ENCODE data around the gene KHNYN.
A peak's percentile ranks its signal among the peaks of the same experiment; 100 is the strongest.

KHNYN gene

GRCh38 chr14:24435192-24435810 lies 5.5 kb downstream of the KHNYN start:
- Histone ChIP-seq H3K36me3 (ENCODE audit: control insufficient read depth in 1 of 2, insufficient read depth in 2 of 2, low read length in 2 of 2) (peaks cover 57 to 71% of the 10 kb centered on the region in 2 donors), H3K4me3 (ENCODE audit: low read depth in 1 of 2, low read length in 2 of 2) (no peak overlapping the region), H3K4me1 (ENCODE audit: control insufficient read depth in 1 of 2, insufficient read depth in 2 of 2, low read length in 2 of 2) (peaks cover 13 to 53% of the 10 kb centered on the region in 2 donors), H3K27me3 (ENCODE audit: low read depth, low read length) (no peaks in the 10 kb centered on the region), H3K27ac (ENCODE audit: low read length) (no peak overlapping the region), H3K9me3 (ENCODE audit: control insufficient read depth in 1 of 2, low read length in 2 of 2) (no peaks in the 10 kb centered on the region)

GRCh38 chr14:24435998-24436354 lies 6.2 kb downstream of the KHNYN start:
- Histone ChIP-seq H3K4me1 (ENCODE audit: control insufficient read depth in 1 of 2, insufficient read depth in 2 of 2, low read length in 2 of 2) (peaks cover 11 to 55% of the 10 kb centered on the region in 2 donors), H3K4me3 (ENCODE audit: low read depth in 1 of 2, low read length in 2 of 2) (no peak overlapping the region), H3K36me3 (ENCODE audit: control insufficient read depth in 1 of 2, insufficient read depth in 2 of 2, low read length in 2 of 2) (peaks cover 63 to 78% of the 10 kb centered on the region in 2 donors), H3K27ac (ENCODE audit: low read length) (peak overlapping the region; percentile 69), H3K27me3 (ENCODE audit: low read depth, low read length) (no peaks in the 10 kb centered on the region), H3K9me3 (ENCODE audit: control insufficient read depth in 1 of 2, low read length in 2 of 2) (no peaks in the 10 kb centered on the region)

GRCh38 chr14:24436355-24437019 lies 6.7 kb downstream of the KHNYN start:
- Histone ChIP-seq H3K36me3 (ENCODE audit: control insufficient read depth in 1 of 2, insufficient read depth in 2 of 2, low read length in 2 of 2) (peaks cover 65 to 79% of the 10 kb centered on the region in 2 donors), H3K4me1 (ENCODE audit: control insufficient read depth in 1 of 2, insufficient read depth in 2 of 2, low read length in 2 of 2) (peaks cover 10 to 55% of the 10 kb centered on the region in 2 donors), H3K4me3 (ENCODE audit: low read depth in 1 of 2, low read length in 2 of 2) (no peak overlapping the region), H3K27ac (ENCODE audit: low read length) (peak overlapping the region; percentile 69), H3K27me3 (ENCODE audit: low read depth, low read length) (no peaks in the 10 kb centered on the region), H3K9me3 (ENCODE audit: control insufficient read depth in 1 of 2, low read length in 2 of 2) (no peaks in the 10 kb centered on the region)

- H3K9me3 ChIP-seq (ENCODE audit: control insufficient read depth in 1 of 2, low read length in 2 of 2), result no peaks in the 10 kb centered on the region
These were observed 7.4 kb downstream of the KHNYN start for GRCh38 chr14:24437020-24437735.

GRCh38 chr14:24437736-24438067 lies 7.9 kb downstream of the KHNYN start:
- H3K36me3 ChIP-seq (ENCODE audit: control insufficient read depth in 1 of 2, insufficient read depth in 2 of 2, low read length in 2 of 2), result peaks cover 62 to 76% of the 10 kb centered on the region in 2 donors
- no peak overlapping the region for H3K4me3 ChIP-seq (ENCODE audit: low read depth in 1 of 2, low read length in 2 of 2)
- H3K9me3 ChIP-seq (ENCODE audit: control insufficient read depth in 1 of 2, low read length in 2 of 2), result no peaks in the 10 kb centered on the region
- H3K27me3 ChIP-seq (ENCODE audit: low read depth, low read length), result no peaks in the 10 kb centered on the region
- H3K4me1 ChIP-seq (ENCODE audit: control insufficient read depth in 1 of 2, insufficient read depth in 2 of 2, low read length in 2 of 2), result peaks cover 12 to 48% of the 10 kb centered on the region in 2 donors
- peak overlapping the region; percentile 1 for H3K27ac ChIP-seq (ENCODE audit: low read length)

More at GRCh38 chr14:24437020-24437735, 7.4 kb downstream of the KHNYN start:
- peaks cover 65 to 77% of the 10 kb centered on the region in 2 donors for H3K36me3 ChIP-seq (ENCODE audit: control insufficient read depth in 1 of 2, insufficient read depth in 2 of 2, low read length in 2 of 2)
- no peaks in the 10 kb centered on the region for H3K27me3 ChIP-seq (ENCODE audit: low read depth, low read length)
- no peak overlapping the region for H3K4me3 ChIP-seq (ENCODE audit: low read depth in 1 of 2, low read length in 2 of 2)
- peaks cover 12 to 53% of the 10 kb centered on the region in 2 donors for H3K4me1 ChIP-seq (ENCODE audit: control insufficient read depth in 1 of 2, insufficient read depth in 2 of 2, low read length in 2 of 2)
- H3K27ac ChIP-seq (ENCODE audit: low read length), result peak overlapping the region; percentile 1

GRCh38 chr14:24438223-24439097 lies 8.7 kb downstream of the KHNYN start:
- no peak overlapping the region for H3K27ac ChIP-seq (ENCODE audit: low read length)
- peaks cover 54 to 68% of the 10 kb centered on the region in 2 donors for H3K36me3 ChIP-seq (ENCODE audit: control insufficient read depth in 1 of 2, insufficient read depth in 2 of 2, low read length in 2 of 2)

GRCh38 chr14:24439257-24439656 lies 9.5 kb downstream of the KHNYN start:
- H3K4me3 ChIP-seq (ENCODE audit: low read depth in 1 of 2, low read length in 2 of 2), result no peak overlapping the region
- H3K36me3 ChIP-seq (ENCODE audit: control insufficient read depth in 1 of 2, insufficient read depth in 2 of 2, low read length in 2 of 2), result peaks cover 49 to 61% of the 10 kb centered on the region in 2 donors
- H3K9me3 ChIP-seq (ENCODE audit: control insufficient read depth in 1 of 2, low read length in 2 of 2), result no peaks in the 10 kb centered on the region
- peaks cover 8 to 50% of the 10 kb centered on the region in 2 donors for H3K4me1 ChIP-seq (ENCODE audit: control insufficient read depth in 1 of 2, insufficient read depth in 2 of 2, low read length in 2 of 2)
- H3K27ac ChIP-seq (ENCODE audit: low read length), result no peak overlapping the region
- no peaks in the 10 kb centered on the region for H3K27me3 ChIP-seq (ENCODE audit: low read depth, low read length)

More at GRCh38 chr14:24438223-24439097, 8.7 kb downstream of the KHNYN start:
- no peaks in the 10 kb centered on the region for H3K27me3 ChIP-seq (ENCODE audit: low read depth, low read length)
- H3K4me1 ChIP-seq (ENCODE audit: control insufficient read depth in 1 of 2, insufficient read depth in 2 of 2, low read length in 2 of 2), result peaks cover 8 to 48% of the 10 kb centered on the region in 2 donors
- no peaks in the 10 kb centered on the region for H3K9me3 ChIP-seq (ENCODE audit: control insufficient read depth in 1 of 2, low read length in 2 of 2)
- no peak overlapping the region for H3K4me3 ChIP-seq (ENCODE audit: low read depth in 1 of 2, low read length in 2 of 2)

GRCh38 chr14:24439830-24440605 lies 10.3 kb downstream of the KHNYN start:
- peaks cover 49 to 55% of the 10 kb centered on the region in 2 donors for H3K36me3 ChIP-seq (ENCODE audit: control insufficient read depth in 1 of 2, insufficient read depth in 2 of 2, low read length in 2 of 2)
- peaks cover 8 to 50% of the 10 kb centered on the region in 2 donors for H3K4me1 ChIP-seq (ENCODE audit: control insufficient read depth in 1 of 2, insufficient read depth in 2 of 2, low read length in 2 of 2)
- H3K27me3 ChIP-seq (ENCODE audit: low read depth, low read length), result no peaks in the 10 kb centered on the region
- H3K9me3 ChIP-seq (ENCODE audit: control insufficient read depth in 1 of 2, low read length in 2 of 2), result no peaks in the 10 kb centered on the region
- H3K4me3 ChIP-seq (ENCODE audit: low read depth in 1 of 2, low read length in 2 of 2), result no peak overlapping the region
- no peak overlapping the region for H3K27ac ChIP-seq (ENCODE audit: low read length)

GRCh38 chr14:24440606-24441399 lies 11.0 kb downstream of the KHNYN start:
- H3K4me3 ChIP-seq (ENCODE audit: low read depth in 1 of 2, low read length in 2 of 2), result no peak overlapping the region
- H3K36me3 ChIP-seq (ENCODE audit: control insufficient read depth in 1 of 2, insufficient read depth in 2 of 2, low read length in 2 of 2), result peaks cover 44 to 54% of the 10 kb centered on the region in 2 donors

GRCh38 chr14:24441485-24441884 lies 11.7 kb downstream of the KHNYN start:
- Histone ChIP-seq H3K27ac (ENCODE audit: low read length) (peak overlapping the region; percentile 99), H3K36me3 (ENCODE audit: control insufficient read depth in 1 of 2, insufficient read depth in 2 of 2, low read length in 2 of 2) (peaks cover 37 to 47% of the 10 kb centered on the region in 2 donors), H3K4me1 (ENCODE audit: control insufficient read depth in 1 of 2, insufficient read depth in 2 of 2, low read length in 2 of 2) (peaks cover 8 to 43% of the 10 kb centered on the region in 2 donors), H3K27me3 (ENCODE audit: low read depth, low read length) (no peaks in the 10 kb centered on the region), H3K9me3 (ENCODE audit: control insufficient read depth in 1 of 2, low read length in 2 of 2) (no peaks in the 10 kb centered on the region), H3K4me3 (ENCODE audit: low read depth in 1 of 2, low read length in 2 of 2) (peak overlapping the region; percentile 71 to 88)

More at GRCh38 chr14:24440606-24441399, 11.0 kb downstream of the KHNYN start:
- no peaks in the 10 kb centered on the region for H3K27me3 ChIP-seq (ENCODE audit: low read depth, low read length)
- H3K4me1 ChIP-seq (ENCODE audit: control insufficient read depth in 1 of 2, insufficient read depth in 2 of 2, low read length in 2 of 2), result peaks cover 8 to 50% of the 10 kb centered on the region in 2 donors
- no peaks in the 10 kb centered on the region for H3K9me3 ChIP-seq (ENCODE audit: control insufficient read depth in 1 of 2, low read length in 2 of 2)
- peak overlapping the region; percentile 99 for H3K27ac ChIP-seq (ENCODE audit: low read length)
